ENCODE data around the gene ERCC6L2. TPM values are rescaled to one million over a fixed set of nuclear protein-coding genes. Genes with fewer than 3 reads are reported as not detected.

Gene ERCC6L2
- total RNA-seq, 3 donors from 2014 or later, result 32.4 to 69.4 (median 51.4) TPM

- ATAC-seq, result no peak
- intact Hi-C loops (cut with DNase I, micrococcal nuclease), result no loop called here
- no peak for DNase-seq
- H3K9me3 ChIP-seq, result no peaks in the 10 kb centered on the region
- H3K4me1 ChIP-seq (ENCODE audit: low read depth), result no peaks in the 10 kb centered on the region
- no peaks in the 10 kb centered on the region for H3K36me3 ChIP-seq (ENCODE audit: low read depth)
- TF ChIP-seq, protein P1, sequence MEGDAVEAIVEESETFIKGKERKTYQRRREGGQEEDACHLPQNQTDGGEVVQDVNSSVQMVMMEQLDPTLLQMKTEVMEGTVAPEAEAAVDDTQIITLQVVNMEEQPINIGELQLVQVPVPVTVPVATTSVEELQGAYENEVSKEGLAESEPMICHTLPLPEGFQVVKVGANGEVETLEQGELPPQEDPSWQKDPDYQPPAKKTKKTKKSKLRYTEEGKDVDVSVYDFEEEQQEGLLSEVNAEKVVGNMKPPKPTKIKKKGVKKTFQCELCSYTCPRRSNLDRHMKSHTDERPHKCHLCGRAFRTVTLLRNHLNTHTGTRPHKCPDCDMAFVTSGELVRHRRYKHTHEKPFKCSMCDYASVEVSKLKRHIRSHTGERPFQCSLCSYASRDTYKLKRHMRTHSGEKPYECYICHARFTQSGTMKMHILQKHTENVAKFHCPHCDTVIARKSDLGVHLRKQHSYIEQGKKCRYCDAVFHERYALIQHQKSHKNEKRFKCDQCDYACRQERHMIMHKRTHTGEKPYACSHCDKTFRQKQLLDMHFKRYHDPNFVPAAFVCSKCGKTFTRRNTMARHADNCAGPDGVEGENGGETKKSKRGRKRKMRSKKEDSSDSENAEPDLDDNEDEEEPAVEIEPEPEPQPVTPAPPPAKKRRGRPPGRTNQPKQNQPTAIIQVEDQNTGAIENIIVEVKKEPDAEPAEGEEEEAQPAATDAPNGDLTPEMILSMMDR (IDR thresholded peaks at IDR 0.05), result no peak
- H3K4me3 ChIP-seq, result no peak overlapping the region
Measured at GRCh38 chr9:95840074-95840473, 35.4 kb upstream of the ERCC6L2 start.

DNA sequence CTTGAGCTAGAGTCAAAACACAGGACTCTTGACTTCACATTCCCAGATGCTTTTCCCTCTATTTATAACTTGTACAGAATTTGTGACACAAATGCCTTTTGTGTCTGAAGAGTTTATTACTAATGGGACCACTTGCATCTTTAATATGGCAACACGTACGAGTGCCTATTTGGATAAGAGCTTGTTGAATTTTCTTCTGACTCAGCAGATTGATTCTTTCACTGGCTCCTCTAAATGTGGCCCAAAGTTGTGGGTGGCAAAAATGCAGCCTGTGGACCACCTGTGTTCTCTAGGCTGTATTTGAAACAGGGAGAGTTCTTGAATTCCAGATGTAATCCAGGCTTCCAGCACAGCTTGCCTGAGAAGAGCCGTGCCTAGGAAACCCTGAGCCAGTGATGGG is 34.1 kb upstream of the ERCC6L2 start:
- TF ChIP-seq, protein P1 (IDR thresholded peaks at IDR 0.05), result no peak
- H3K4me3 ChIP-seq, result no peak overlapping the region
- no peak for ATAC-seq
- intact Hi-C loops (cut with DNase I, micrococcal nuclease), result no loop called here
- H3K9me3 ChIP-seq, result no peaks in the 10 kb centered on the region
- no peak for DNase-seq
- peaks cover 2% of the 10 kb centered on the region for H3K4me1 ChIP-seq (ENCODE audit: low read depth)
- no peaks in the 10 kb centered on the region for H3K36me3 ChIP-seq (ENCODE audit: low read depth)

DNA sequence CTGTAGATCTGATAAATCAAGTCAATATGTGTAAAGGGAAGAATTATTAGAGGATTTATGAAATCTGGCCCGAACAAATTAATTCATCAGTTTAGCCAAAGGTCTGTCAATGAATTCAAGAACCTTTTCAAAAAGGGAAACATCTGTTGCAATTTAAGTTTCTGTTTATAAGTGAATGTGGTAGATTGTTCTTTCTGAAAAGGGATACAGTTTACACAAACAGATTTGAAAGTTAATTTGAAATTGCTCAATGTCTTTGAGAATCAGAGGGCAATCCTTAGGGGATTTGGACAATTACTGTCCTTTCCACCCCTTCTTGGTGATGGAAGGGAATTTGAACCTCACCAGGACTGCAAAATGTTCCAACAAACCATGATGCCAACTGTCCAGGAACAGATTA is 29.7 kb upstream of the ERCC6L2 start:
- H3K36me3 ChIP-seq (ENCODE audit: low read depth), result no peaks in the 10 kb centered on the region
- ATAC-seq, result no peak
- TF ChIP-seq, protein P1 (IDR thresholded peaks at IDR 0.05), result no peak
- no peaks in the 10 kb centered on the region for H3K9me3 ChIP-seq
- no peak overlapping the region for H3K4me3 ChIP-seq
- intact Hi-C loops (cut with DNase I, micrococcal nuclease), result no loop called here
- no peak for DNase-seq
- peaks cover 2% of the 10 kb centered on the region for H3K4me1 ChIP-seq (ENCODE audit: low read depth)

DNA sequence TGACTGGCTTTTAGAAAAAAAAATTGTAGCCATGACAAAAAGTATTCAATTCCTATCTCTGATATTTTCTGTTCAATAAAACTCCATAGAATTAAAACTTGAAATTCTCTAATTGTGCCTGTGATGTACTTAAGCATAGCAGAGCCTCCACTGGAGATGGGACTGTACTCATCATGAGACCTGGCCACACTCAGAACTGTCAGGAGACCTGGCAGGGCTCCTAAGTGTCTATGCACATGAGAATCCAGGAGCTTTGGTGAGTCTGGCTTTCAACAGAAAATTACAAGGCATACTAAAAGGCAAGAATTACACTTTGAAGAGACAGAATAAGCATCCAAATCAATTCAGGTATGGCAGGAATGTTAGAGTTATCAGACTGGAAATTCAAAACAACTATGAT is 26.7 kb upstream of the ERCC6L2 start:
- TF ChIP-seq, protein P1 (IDR thresholded peaks at IDR 0.05), result no peak
- ATAC-seq (no peak), DNase-seq (no peak)
- H3K36me3 ChIP-seq (ENCODE audit: low read depth), result no peaks in the 10 kb centered on the region
- intact Hi-C loops (cut with DNase I, micrococcal nuclease), result no loop called here
- no peak overlapping the region for H3K4me3 ChIP-seq
- H3K4me1 ChIP-seq (ENCODE audit: low read depth), result peaks cover 2% of the 10 kb centered on the region
- H3K9me3 ChIP-seq, result no peaks in the 10 kb centered on the region

- intact Hi-C loops (cut with DNase I, micrococcal nuclease), result no loop called here
- no peaks in the 10 kb centered on the region for H3K36me3 ChIP-seq (ENCODE audit: low read depth)
- no peaks in the 10 kb centered on the region for H3K4me1 ChIP-seq (ENCODE audit: low read depth)
- ATAC-seq, result no peak
- DNase-seq, result no peak
- H3K4me3 ChIP-seq, result no peak overlapping the region
- H3K9me3 ChIP-seq, result no peaks in the 10 kb centered on the region
- TF ChIP-seq, protein P1 (IDR thresholded peaks at IDR 0.05), result no peak
Measured at GRCh38 chr9:95852059-95853032, 23.1 kb upstream of the ERCC6L2 start.

Measured in mucosa of descending colon (tissue), 3 donors.